ENCODE results near the gene WNT6. TPM values are rescaled to one million over a fixed set of nuclear protein-coding genes. Genes with fewer than 3 reads are reported as not detected.
A peak's percentile ranks its signal among the peaks of the same experiment; 100 is the strongest.

The WNT6 gene
- total RNA-seq (2021) (0.33 and 0.45 TPM in 2 replicates), Bru-seq, nascent RNA (not detected), BruChase-seq, experiment 1, labeled RNA remaining after a 2-hour chase (percentile 14 among the genes with signal in this experiment), BruChase-seq, experiment 2, labeled RNA remaining after a 6-hour chase (not detected)
- long read RNA-seq, result 0 reads

GRCh38 chr2:218859556-218859987, at the start of gene WNT6:
Gene WNT6, plus strand, starts transcription at chr2:218859805. Its CDS starts 233 bp downstream, at chr2:218860038.
- intact Hi-C loops (cut with micrococcal nuclease; ENCODE audit: unreplicated experiment), result no loop called here
- H2AFZ ChIP-seq, result peak within 1 kb of the TSS; percentile 78; the same call in 1 of the 2 replicates
- no peaks in the 10 kb centered on the region for H4K20me1 ChIP-seq (ENCODE audit: insufficient read depth)
- H3K4me2 ChIP-seq, result peak within 1 kb of the TSS; percentile 78
- 0 out of 2 replicates have a peak, but pooled peaks cover 3% of the 10 kb centered on the region for H3K79me2 ChIP-seq (ENCODE audit: low read depth)
- no peak within 1 kb of the TSS for H3K27ac ChIP-seq
- peaks cover 15% of the 10 kb centered on the region for H3K4me1 ChIP-seq (replicated peaks; ENCODE audit: insufficient read depth)
- H3F3A ChIP-seq (ENCODE audit: insufficient read depth, low read depth), result peaks cover 10% of the 10 kb centered on the region; the same call in 1 of the 2 replicates
- peaks cover 13% of the 10 kb centered on the region; the same call in 1 of the 2 replicates for H3K27me3 ChIP-seq (ENCODE audit: insufficient read depth, low read depth)
- no TSS peak for BruUV-seq (replicated peaks)
- CTCF ChIA-PET, result no interaction called here
- TF ChIP-seq CTCF (conservative IDR thresholded peaks at IDR 0.05), result no peak
- TF ChIP-seq EZH2 (IDR thresholded peaks at IDR 0.05; ENCODE audit: low read depth), result no peak
- H3K4me3 ChIP-seq, result peak within 1 kb of the TSS; percentile 61
- no peaks in the 10 kb centered on the region for H3K36me3 ChIP-seq (ENCODE audit: low read depth)
- POLR2A ChIA-PET (ENCODE audit: unreplicated experiment), result interaction anchor here (0.5 kb wide), 1 partner anchor 737 kb away, joined by 3 read pairs; no protein-coding TSS in a partner anchor
- H3K9me2 ChIP-seq (ENCODE audit: insufficient read depth), result no peaks in the 10 kb centered on the region
- DNase-seq, result peak in 1 of 2 experiments; percentile 37
- no peaks in the 10 kb centered on the region for H3K9me3 ChIP-seq (ENCODE audit: insufficient read depth, low read depth)

- ChIA-PET CTCF (interaction anchor here (0.7 kb wide), 1 partner anchor 100 kb away, joined by 3 read pairs; no protein-coding TSS in a partner anchor), POLR2A (ENCODE audit: unreplicated experiment) (no interaction called here)
- Histone ChIP-seq H4K20me1 (ENCODE audit: insufficient read depth) (no peaks in the 10 kb centered on the region), H3K27me3 (ENCODE audit: insufficient read depth, low read depth) (no peaks in the 10 kb centered on the region), H3F3A (ENCODE audit: insufficient read depth, low read depth) (peaks cover 18% of the 10 kb centered on the region), H3K9me2 (ENCODE audit: insufficient read depth) (no peaks in the 10 kb centered on the region), H3K4me3 (no peak overlapping the region), H3K4me1 (replicated peaks; ENCODE audit: insufficient read depth) (peaks cover 18% of the 10 kb centered on the region), H3K36me3 (ENCODE audit: low read depth) (no peaks in the 10 kb centered on the region), H3K27ac (no peak overlapping the region), H3K79me2 (ENCODE audit: low read depth) (no peaks in the 10 kb centered on the region), H3K9me3 (ENCODE audit: insufficient read depth, low read depth) (no peaks in the 10 kb centered on the region), H3K4me2 (no peak overlapping the region), H2AFZ (no peak overlapping the region)
- no TSS peak for BruUV-seq (replicated peaks)
- TF ChIP-seq CTCF (conservative IDR thresholded peaks at IDR 0.05) (no peak), EZH2 (IDR thresholded peaks at IDR 0.05; ENCODE audit: low read depth) (no peak)
- intact Hi-C loops (cut with micrococcal nuclease; ENCODE audit: unreplicated experiment), result no loop called here
- DNase-seq, result no peak
Observed at GRCh38 chr2:218810256-218810655, 49.3 kb upstream of the WNT6 start.

GRCh38 chr2:218811382-218811781, 48.2 kb upstream of the WNT6 start:
- Histone ChIP-seq H3K27me3 (ENCODE audit: insufficient read depth, low read depth) (no peaks in the 10 kb centered on the region), H3K79me2 (ENCODE audit: low read depth) (no peaks in the 10 kb centered on the region), H3K36me3 (ENCODE audit: low read depth) (no peaks in the 10 kb centered on the region), H3K4me2 (no peak overlapping the region), H3K27ac (no peak overlapping the region), H3K4me1 (replicated peaks; ENCODE audit: insufficient read depth) (peaks cover 7% of the 10 kb centered on the region), H4K20me1 (ENCODE audit: insufficient read depth) (no peaks in the 10 kb centered on the region), H3F3A (ENCODE audit: insufficient read depth, low read depth) (peaks cover 8% of the 10 kb centered on the region; the same call in 1 of the 2 replicates), H3K9me3 (ENCODE audit: insufficient read depth, low read depth) (no peaks in the 10 kb centered on the region), H2AFZ (no peak overlapping the region), H3K4me3 (no peak overlapping the region), H3K9me2 (ENCODE audit: insufficient read depth) (no peaks in the 10 kb centered on the region)
- POLR2A ChIA-PET (ENCODE audit: unreplicated experiment), result no interaction called here
- DNase-seq, result no peak
- CTCF ChIA-PET, result no interaction called here
- no peak for TF ChIP-seq EZH2 (IDR thresholded peaks at IDR 0.05; ENCODE audit: low read depth)
- no peak for TF ChIP-seq CTCF (conservative IDR thresholded peaks at IDR 0.05)
- BruUV-seq (replicated peaks), result no TSS peak
- intact Hi-C loops (cut with micrococcal nuclease; ENCODE audit: unreplicated experiment), result no loop called here

All from PC-9 (cell line).